ENCODE data around the gene UBE2K.
"Not testable (repeated sequence)": the region's sequence is repeated elsewhere in the genome, so short reads cannot be mapped to it uniquely, and the experiment has no call there.

The UBE2K gene

DNA sequence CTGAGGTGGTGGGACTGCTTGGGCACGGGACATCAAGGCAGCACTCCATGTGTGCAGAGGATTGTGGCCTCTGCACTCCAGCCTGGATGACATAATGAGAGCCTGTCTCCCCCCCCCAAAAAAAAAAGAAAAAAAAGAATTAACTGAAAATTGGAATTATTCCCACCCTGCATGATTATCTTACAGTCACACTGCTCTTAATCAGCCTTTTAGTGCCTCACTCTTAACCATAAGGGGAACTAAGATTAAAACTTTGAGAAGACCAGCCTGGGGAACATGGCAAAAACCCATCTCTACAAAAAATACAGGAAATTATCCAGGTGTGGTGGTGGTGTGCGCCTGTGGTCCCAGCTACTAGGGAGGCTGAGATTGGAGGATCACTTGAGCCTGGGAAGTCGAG lies 94.6 kb downstream of the UBE2K start:
- no peak for DNase-seq (ENCODE audit: low read depth in 1 of 2, low spot score in 1 of 2)

DNA sequence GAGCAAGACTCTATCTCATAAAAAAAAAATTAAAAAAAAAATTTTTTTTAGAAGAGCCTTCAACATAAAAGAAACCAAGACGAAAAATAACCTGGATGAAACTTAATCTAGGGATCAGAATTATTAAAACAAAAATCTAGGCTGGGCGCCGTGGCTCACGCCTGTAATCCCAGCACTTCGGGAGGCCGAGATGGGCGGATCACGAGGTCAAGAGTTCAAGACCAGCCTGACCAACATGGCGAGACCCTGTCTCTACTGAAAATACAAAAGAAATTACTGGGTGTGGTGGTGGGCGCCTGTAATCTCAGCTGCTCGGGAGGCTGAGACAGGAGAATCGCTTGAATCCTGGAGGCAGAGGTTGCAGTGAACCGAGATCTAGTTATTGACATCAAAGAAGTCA lies 95.0 kb downstream of the UBE2K start:
- not testable (repeated sequence) for DNase-seq (ENCODE audit: low read depth in 1 of 2, low spot score in 1 of 2)

DNA sequence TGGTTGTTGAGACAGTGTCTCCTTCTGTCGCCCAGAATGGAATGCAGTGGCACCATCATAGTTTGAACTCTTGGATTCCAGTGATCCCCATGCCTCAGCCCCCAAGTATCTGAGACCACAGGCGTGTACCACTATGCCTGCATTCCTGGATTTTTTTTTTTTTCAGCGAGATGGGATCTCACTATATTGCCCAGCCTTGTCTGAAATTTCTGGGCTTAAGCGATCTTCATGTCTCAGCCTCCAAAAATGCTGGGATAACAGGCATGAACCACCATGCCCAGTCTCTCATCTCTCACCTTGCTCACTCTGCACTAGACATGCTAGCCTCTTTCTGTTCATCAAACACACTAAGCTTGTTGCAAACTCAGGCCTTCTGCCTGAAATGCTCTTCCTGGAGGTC lies 104.1 kb downstream of the UBE2K start:
- DNase-seq (ENCODE audit: low read depth in 1 of 2, low spot score in 1 of 2), result no peak

DNA sequence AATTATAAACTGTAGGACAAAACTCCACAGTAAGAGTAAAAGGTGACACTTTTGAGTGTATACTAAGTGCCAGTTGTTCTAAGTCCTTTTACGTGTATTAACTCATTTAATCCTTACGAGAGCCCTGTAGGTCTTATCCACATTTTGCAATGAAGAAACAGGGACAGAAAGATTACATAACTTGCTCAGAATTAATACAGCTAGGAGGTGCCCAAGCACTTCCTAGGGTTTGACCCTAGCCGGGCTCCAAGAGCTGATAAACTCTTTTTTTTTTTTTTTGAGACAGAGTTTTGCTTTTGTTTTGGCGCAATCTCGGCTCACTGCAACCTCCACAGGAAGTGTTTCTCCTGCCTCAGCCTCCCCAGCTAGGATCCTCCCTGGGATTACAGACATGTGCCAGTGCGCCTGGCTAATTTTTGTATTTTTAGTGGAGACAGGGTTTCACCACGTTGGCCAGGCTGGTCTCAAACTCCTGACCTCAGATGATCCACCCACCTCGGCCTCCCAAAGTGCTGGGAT lies 110.4 kb downstream of the UBE2K start:
- DNase-seq (ENCODE audit: low read depth in 1 of 2, low spot score in 1 of 2), result no peak

DNA sequence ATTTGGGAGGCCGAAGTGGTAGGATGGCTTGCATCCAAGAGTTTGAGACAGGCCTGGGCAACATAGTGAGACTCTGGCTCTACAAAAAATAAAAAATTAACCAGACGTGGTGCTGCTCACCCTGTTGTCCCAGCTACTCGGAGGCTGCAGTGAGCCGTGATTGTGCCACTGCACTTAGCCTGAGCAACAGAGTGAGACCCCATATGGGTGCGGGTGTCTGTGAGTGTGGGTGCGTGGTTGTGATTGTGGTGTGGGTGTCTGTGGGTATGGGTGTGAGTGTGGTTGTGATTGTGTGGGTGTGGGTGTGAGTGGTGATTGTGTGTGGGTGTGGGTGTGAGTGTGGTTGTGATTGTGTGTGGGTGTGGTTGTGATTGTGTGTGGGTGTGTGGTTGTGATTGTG lies 114.6 kb downstream of the UBE2K start:
- no peak for DNase-seq (ENCODE audit: low read depth in 1 of 2, low spot score in 1 of 2)

DNA sequence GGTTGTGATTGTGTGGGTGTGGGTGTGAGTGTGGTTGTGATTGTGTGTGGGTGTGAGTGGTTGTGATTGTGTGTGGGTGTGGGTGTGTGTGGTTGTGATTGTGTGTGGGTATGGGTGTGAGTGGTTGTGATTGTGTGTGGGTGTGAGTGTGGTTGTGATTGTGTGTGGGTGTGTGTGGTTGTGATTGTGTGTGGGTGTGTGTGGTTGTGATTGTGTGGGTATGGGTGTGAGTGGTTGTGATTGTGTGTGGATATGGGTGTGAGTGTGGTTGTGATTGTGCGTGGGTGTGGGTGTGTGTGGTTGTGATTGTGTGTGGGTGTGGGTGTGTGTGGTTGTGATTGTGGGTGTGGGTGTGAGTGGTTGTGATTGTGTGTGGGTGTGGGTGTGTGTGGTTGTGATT lies 115.1 kb downstream of the UBE2K start:
- DNase-seq (ENCODE audit: low read depth in 1 of 2, low spot score in 1 of 2), result not testable (repeated sequence)

DNA sequence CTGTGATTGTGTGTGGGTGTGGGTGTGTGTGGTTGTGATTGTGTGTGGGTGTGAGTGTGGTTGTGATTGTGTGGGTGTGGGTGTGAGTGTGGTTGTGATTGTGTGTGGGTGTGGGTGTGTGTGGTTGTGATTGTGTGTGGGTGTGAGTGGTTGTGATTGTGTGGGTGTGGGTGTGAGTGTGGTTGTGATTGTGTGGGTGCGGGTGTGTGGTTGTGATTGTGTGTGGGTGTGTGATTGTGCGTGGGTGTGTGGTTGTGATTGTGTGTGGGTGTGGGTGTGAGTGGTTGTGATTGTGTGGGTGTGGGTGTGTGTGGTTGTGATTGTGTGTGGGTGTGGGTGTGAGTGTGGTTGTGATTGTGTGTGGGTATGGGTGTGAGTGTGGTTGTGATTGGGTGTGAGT lies 115.8 kb downstream of the UBE2K start:
- not testable (repeated sequence) for DNase-seq (ENCODE audit: low read depth in 1 of 2, low spot score in 1 of 2)

DNA sequence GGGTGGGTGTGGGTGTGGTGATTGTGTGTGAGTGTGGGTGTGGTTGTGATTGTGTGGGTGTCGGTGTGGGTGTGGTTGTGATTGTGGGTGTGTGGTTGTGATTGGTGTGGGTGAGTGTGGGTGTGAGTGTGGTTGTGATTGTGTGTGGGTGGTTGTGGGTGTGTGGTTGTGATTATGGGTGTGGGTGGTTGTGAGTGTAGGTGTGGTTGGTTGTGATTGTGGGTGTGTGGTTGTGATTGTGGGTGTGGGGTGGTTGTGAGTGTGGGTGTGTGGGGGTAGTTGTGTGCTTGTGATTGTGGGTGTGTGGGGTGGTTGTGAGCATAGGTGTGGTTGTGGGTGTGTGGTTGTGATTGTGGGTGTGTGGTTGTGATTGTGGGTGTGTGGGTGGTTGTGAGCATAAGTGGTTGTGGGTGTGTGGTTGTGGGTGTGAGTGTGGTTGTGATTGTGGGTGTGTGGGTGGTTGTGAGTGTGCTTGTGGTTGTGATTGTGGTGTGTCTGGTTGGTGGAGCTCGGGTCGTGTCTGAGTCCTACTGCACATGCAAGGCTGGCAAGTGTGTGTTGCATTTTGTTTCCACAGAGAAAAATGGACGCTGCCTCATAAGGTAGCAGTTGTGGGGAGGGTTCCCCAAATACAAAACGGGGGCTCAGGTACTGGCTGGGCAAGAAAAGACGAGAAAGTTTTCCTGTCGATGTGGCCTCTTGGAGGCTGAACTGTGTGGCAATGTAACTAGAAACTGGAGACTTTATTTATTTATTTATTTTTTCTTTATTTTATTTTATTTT lies 116.7 kb downstream of the UBE2K start:
- DNase-seq (ENCODE audit: low read depth in 1 of 2, low spot score in 1 of 2), result no peak

DNA sequence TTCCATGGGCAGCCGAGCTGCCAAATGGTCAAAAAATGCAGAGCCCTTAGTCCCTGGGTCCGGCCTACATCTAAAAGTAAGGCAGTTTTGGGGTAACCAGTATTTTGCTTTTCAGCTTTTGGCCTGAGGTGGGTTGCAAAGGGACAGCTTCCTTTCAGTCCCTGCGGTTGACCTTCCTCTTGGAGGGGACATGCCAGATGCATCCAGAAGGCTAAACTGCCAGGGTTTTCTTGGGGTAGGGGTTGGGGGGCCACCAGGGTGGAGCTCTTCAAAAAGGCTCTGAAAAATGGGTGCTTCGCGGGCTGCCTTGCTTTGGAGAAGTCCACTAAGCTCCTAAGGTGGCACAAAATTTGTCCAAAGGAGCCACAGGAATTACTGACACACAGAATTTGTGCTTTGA lies 120.7 kb downstream of the UBE2K start:
- no peak for DNase-seq (ENCODE audit: low read depth in 1 of 2, low spot score in 1 of 2)

DNA sequence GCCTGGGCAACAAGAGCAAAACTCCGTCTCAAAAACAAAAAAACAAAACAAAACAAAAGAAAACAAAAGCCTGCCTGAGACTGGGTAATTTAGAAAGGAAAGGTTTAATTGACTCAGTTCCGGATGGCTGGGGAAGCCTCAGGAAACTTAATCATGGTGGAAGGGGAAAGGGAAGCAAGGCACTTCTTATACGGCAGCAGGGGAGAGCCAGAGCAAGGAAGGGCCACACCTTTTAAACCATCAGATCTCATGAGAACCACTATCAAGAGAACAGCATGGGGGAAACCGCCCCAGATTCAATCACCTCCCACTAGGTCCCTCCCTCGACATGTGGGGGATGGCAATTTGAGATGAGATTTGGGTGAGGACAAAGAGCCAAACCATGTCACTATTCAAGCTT lies 122.2 kb downstream of the UBE2K start:
- DNase-seq (ENCODE audit: low read depth in 1 of 2, low spot score in 1 of 2), result no peak

DNA sequence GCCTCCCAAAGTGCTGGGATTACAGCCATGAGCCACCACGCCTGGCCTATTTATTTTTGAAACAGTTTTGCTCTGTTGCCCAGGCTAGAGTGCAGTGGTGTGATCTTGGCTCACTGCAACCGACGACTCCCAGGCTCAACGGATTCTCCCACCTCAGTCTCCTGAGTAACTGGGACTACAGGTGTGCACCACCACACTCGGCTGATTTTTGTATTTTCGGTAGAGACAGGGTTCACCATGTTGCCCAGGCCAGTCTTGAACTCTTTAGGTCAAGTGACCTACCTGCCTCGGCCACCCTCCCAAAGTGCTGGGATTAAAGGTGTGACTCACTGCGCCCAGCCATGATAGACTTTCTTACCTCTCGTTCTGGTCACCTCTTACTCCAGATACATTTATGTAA lies 124.0 kb downstream of the UBE2K start:
- no peak for DNase-seq (ENCODE audit: low read depth in 1 of 2, low spot score in 1 of 2)

DNA sequence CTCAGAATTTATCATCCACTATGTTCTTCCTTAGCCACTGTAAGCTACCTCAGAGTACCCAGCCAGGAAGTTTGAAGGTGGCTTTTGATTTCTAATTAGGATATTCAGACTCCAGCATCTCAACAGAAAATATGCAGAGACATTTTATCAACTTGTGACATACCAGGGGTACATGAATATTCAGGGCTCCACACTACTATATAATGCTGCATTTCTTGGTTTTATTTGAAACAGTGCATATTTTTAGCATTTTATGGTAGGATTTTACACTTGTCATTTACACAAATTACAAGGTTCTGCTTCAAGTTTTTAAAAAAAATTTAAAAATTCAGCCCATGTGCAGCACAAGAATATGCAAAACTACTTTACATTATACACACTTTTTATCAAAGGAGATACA lies 124.7 kb downstream of the UBE2K start:
- no peak for DNase-seq (ENCODE audit: low read depth in 1 of 2, low spot score in 1 of 2)

DNA sequence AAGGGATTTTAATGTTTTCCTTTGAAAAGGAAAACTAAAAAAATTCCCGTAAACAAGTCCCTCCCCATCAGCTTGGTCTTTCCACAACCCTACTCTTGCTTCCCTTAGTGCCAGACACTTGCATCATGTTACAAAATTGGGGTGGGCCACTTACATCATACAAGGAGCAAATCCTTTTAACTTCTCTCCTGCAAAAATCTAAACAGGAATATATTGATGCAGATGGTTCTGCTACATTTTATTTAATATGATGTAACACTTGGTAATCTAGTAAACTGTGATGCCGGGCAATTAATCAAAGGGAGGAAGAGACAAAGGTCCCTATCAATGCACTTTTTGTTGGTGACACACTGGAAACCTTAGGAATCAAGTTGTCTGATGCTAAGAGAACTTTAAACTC lies 125.3 kb downstream of the UBE2K start:
- no peak for DNase-seq (ENCODE audit: low read depth in 1 of 2, low spot score in 1 of 2)

DNA sequence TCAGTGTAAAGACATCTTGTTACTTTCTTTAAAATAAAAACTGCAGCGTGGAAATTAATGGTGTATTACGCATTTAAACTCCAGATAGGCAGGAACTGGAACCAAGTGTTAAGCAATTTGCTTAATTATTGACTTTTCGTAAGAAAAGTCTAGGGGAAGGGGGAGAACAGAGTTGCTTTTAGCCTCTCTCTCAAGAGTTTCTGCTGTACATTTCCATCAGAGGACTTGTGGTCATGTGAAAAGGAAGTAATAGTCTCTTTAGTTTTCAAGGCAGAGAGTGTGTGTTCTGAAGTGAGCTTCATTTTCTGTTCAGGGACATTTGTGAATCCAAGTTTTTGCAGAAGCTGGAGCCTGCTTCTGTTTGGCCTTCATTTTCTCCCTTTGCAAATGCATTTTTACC lies 127.2 kb downstream of the UBE2K start:
- DNase-seq (ENCODE audit: low read depth in 1 of 2, low spot score in 1 of 2), result no peak

DNA sequence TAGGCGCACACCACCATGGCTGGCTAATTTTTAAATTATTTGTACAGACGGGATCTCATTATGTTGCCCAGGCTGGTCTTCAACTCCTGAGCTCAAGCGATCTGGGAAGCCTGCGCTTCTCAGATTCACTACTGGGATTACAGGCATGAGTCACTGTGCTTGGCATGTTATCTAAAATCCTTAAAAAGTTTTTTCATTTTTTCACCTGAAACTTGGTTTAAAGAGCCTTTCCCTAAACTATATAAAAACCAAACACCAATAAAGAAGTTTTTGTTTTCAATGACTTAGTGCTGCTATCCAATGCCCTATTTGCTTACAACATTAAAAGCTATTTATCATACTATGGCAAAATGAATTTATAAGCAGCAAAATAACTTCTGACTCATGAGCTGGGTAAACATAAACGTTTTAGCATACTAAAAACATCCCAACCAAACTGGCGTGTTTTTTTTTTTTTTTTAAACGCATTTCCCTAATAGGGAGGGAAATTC lies 127.8 kb downstream of the UBE2K start:
- DNase-seq (ENCODE audit: low read depth in 1 of 2, low spot score in 1 of 2), result no peak

Data from stimulated activated CD4-positive, alpha-beta T cell treated with anti-CD3 and anti-CD28 coated beads, Interleukin-15, amount 100 ng/mL, for 1 hour (primary cell).